ENCODE data around the gene MAPKAP1.

The MAPKAP1 gene

GRCh38 chr9:125413579-125413978, 293.4 kb downstream of the MAPKAP1 start:
- TF ChIP-seq GATA3 (IDR thresholded peaks at IDR 0.05; ENCODE audit: low read depth, low read length) (no peak), GATA2 (IDR thresholded peaks at IDR 0.05; ENCODE audit: low read depth, low read length) (no peak)

DNA sequence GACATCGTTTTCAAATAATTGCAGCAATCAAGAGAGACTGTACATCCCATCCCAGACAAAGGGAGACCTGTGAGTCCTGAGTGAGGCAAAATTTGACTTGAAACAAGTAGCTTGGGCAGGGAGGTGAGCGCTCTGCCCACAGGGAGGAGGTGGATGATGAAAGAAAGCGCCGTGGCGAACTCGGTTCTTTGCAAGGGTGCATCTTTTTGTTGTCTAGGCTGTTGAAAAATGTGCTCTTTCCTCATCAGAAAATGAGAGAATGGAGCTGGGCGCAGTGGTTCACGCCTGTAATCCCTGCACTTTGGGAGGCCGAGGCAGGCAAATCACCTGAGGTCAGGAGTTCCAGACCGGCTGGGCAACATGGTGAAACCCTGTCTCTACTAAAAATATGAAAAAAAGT, 294.8 kb downstream of the MAPKAP1 start:
- TF ChIP-seq GATA3 (IDR thresholded peaks at IDR 0.05; ENCODE audit: low read depth, low read length) (no peak), GATA2 (IDR thresholded peaks at IDR 0.05; ENCODE audit: low read depth, low read length) (no peak)

DNA sequence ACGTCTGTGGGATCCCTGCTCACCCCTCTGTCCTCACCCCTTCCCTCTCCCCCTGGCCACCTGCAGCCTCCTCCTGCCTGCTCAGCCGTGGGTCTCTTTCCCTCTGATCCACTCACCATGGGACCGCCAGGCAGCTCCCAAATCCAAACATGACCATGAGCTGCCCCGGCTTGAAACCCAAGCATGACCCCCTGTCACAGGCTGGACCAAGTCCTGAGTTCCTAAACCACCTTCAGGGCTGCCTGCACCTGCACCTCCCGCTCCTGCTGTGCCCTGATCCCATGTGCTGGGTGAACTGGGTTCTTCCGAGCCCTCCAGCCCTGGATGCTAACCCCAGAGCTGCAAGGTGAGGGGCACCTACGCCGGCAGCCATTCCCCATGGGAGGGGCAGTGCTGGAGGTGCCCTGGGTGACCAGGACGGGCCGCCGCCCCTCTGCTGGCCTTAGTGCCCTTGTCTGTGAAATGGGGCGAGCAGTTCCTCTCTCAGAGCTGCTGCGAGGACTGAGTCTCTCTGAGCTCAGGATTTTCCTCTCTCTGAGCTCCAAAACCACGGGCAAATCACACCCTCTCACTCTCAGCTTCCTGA, 295.7 kb downstream of the MAPKAP1 start:
- no peak for TF ChIP-seq GATA2 (IDR thresholded peaks at IDR 0.05; ENCODE audit: low read depth, low read length)
- TF ChIP-seq GATA3 (IDR thresholded peaks at IDR 0.05; ENCODE audit: low read depth, low read length), result no peak

DNA sequence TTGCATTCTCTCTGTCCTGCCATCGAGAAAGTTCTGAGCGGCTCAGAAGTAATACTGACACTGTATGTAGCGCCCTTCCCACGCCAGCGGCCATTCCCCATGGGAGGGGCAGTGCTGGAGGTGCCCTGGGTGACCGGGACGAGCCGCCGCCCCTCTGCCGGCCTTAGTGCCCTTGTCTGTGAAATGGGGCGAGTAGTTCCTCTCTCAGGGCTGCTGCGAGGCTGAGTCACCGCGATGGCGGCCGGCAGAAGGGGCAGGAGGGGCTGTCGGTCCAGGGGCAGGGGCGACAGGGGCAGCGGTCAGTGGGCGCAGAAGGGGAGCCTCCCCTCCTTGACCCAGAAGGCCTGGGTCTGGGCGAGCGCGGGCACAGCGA, 296.5 kb downstream of the MAPKAP1 start:
- TF ChIP-seq GATA3 (IDR thresholded peaks at IDR 0.05; ENCODE audit: low read depth, low read length), result no peak
- no peak for TF ChIP-seq GATA2 (IDR thresholded peaks at IDR 0.05; ENCODE audit: low read depth, low read length)

- no peak for TF ChIP-seq GATA3 (IDR thresholded peaks at IDR 0.05; ENCODE audit: low read depth, low read length)
- no peak for TF ChIP-seq GATA2 (IDR thresholded peaks at IDR 0.05; ENCODE audit: low read depth, low read length)
Observed at GRCh38 chr9:125409637-125410521, 297.1 kb downstream of the MAPKAP1 start.

DNA sequence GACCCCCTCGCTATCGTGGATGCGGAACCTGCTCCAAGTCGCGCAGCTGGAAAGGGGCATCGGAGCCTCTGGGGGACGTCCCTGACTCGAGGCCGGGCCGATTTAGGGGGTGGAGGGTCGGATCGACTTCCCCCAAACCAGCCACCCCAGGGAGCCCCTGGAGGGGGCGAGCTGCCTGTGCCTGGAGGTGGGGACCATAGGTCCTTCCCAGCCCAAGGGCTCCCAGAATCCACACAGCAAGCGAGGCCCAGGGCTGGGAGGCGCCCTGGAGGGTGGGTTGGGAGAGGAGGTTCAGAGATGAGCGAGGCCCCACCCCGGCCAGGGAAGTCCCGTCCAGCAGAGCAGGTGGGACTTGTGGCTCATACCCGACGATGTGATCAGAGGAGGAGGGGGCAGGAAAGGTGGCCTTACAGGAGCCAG, 297.8 kb downstream of the MAPKAP1 start:
- TF ChIP-seq GATA2 (IDR thresholded peaks at IDR 0.05; ENCODE audit: low read depth, low read length) (no peak), GATA3 (IDR thresholded peaks at IDR 0.05; ENCODE audit: low read depth, low read length) (no peak)

DNA sequence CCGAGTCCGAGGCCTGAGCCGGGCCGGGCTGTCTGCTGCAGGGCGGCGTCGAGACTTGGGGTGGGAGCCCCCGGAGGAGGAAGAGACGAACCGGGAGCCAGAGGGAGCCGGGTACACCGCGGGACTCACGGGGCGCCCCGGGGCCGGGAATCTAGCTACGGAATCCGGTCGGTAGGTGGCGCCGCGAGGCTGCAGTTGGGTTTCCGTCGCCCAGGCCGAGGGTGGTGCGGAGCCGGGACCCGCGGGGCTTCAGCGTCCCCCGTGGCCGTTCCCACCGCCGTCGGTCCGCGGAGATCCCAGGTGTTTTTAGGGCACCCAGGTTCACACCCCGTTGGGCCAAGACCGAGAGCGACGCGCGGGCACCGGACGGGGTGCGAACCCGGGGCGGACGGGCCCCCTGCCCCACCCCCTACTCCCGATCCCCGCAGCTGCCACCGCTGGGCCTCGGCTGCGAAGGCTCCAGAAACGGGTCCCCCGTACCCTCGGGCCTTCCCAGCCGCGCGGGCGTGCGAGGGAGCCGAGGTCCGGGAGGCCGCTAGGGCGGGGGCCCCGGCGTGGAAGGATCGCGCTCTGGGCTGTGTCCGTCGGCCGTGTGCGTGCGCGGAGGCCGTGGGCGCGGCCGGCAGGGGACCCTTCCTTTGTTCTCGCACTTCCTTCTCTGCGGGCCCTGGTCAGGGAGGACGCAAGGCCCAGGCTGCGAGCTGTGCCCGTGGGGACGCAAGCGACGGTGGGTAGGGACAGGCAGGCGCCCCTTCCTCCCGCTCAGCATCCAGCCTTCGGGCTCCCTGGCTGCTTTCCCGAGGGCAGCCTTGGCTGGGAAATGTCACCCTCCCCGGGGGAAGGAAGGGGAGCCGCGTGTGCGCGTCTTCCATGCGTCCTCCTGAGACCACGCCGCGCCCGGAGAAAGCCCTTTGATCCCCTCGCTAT, 298.8 kb downstream of the MAPKAP1 start:
- TF ChIP-seq GATA3 (IDR thresholded peaks at IDR 0.05; ENCODE audit: low read depth, low read length) (no peak), GATA2 (IDR thresholded peaks at IDR 0.05; ENCODE audit: low read depth, low read length) (no peak; the same call in 1 of the 2 replicates)

DNA sequence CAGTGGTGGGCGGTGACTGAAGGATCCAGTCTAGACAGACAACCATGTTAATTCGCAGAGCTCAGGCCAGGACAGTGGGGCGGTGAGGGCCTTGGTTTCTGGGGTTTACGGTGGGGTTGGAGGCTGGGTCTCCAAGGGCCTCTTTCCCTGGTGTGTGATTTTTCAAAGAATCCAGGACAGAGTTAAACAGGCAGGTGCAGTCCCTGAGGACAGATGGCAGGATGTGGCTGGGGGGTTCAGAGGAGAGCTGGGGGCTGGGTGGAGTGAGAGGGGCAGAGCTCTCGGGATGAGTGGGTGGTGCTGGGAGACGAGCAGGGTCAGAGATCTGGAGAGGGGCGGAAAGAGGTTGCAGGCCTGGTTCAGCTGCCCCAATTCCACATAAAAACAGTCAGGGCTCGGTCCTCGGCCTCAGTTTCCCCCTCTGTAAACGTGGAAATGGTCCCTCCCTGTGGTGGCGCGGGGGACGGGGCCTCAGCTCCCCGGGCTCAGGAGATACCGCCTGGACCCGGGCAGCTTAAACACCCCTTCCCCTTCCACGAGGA, 299.5 kb downstream of the MAPKAP1 start:
- TF ChIP-seq GATA3 (IDR thresholded peaks at IDR 0.05; ENCODE audit: low read depth, low read length), result no peak
- no peak for TF ChIP-seq GATA2 (IDR thresholded peaks at IDR 0.05; ENCODE audit: low read depth, low read length)

- TF ChIP-seq GATA3 (IDR thresholded peaks at IDR 0.05; ENCODE audit: low read depth, low read length), result no peak
Observed at GRCh38 chr9:125406810-125407087, 300.3 kb downstream of the MAPKAP1 start.

DNA sequence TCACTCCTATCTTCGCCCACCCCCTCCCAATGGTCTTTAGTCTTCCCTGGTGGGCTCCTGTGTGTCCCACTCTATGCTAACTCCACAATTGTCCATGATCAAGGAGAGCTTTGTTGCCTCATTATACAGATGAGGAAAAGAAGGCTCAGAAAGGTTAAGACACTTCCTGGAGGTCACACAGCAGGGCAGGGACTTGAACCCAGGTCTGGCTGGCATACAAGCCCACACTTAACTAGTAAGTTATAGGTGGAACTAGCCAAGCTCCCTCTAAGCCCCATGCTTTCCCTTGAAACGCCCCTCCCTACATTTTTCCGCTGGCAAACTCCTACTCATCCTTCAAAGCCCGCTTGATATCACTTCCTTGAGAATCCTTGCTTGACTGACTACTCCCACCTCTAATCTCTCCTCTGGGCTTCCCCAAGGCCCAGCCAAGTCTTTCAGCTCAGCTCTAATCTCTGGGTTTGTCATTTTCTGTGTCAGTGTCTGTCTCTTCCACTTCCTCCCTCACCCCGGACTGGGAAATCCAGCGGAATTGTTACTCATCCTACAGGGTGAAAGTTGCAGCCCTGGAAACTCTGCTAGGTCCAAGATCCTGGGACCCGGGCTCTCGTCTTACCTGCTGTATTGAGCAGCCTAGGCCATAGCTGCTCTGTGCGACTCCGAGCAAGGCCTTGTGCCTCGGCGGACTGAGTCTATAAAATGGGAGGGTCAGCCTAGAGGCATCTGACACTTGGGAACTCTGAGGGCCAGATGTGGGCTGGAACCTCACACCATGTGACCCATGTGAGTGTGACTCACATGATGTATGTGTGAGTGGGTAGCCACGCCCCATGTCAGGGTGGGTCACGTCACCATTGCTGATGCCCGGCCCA, 300.8 kb downstream of the MAPKAP1 start:
- TF ChIP-seq GATA2 (IDR thresholded peaks at IDR 0.05; ENCODE audit: low read depth, low read length) (no peak), GATA3 (IDR thresholded peaks at IDR 0.05; ENCODE audit: low read depth, low read length) (no peak)

GRCh38 chr9:125404733-125405132, 302.3 kb downstream of the MAPKAP1 start:
- TF ChIP-seq GATA2 (IDR thresholded peaks at IDR 0.05; ENCODE audit: low read depth, low read length), result no peak
- TF ChIP-seq GATA3 (IDR thresholded peaks at IDR 0.05; ENCODE audit: low read depth, low read length), result no peak

DNA sequence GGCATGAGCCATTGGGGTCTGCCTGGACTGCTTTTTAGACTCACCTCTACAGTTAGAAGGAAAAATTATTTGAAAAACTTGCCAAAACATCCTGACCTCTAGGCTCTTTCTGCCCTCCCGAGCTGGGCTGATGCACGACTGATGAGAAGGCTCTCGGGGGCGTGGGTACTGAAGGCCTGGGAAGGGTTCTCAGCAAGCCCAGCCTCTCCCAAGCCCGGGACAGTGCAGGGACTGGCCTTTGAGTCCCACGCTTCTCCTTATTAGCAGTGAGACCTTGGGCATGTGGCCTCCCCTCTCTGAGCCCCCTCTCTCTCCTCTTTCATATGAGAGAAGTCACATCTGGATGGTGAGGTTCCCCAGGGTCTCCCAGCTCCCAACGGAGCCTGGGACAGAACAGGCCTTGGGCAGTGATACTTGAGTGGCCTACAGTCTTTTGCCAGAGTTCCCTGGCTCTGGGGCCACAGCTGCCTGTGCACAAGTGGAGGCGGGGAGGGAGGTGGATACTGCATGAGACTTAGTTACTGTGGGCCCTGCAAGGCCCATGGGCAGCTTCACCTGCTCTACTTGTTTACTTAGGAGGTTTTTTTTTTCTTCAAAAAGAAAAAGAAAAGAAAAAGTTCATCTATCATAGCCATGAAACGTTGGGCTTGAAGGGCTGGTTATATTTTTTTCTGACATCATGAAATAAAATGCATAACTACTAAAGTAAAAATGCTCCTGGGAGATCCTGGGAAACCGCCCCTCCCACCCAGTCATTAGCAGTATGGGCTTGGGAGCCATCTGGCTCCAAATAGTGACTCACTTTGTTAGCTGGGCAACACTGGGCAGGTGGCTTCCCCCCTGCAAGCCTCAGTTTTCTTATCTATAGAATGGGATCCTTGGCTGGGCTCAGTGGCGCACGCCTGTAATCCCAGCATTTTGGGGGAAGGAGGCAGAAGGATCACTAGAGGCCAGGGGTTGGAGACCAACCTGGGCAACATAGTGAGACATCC, 306.0 kb downstream of the MAPKAP1 start:
- TF ChIP-seq GATA3 (IDR thresholded peaks at IDR 0.05; ENCODE audit: low read depth, low read length), result no peak

Measured in SH-SY5Y (cell line).